ENCODE data around the gene PRPS1. TPM values are rescaled to one million over a fixed set of nuclear protein-coding genes. Genes with fewer than 3 reads are reported as not detected.
"Not testable (repeated sequence)": the region's sequence is repeated elsewhere in the genome, so short reads cannot be mapped to it uniquely, and the experiment has no call there.

Gene PRPS1
- total RNA-seq, 1 donor from 2014 or later = 31.8 TPM

GRCh38 chrX:107667426-107667825, 39.1 kb downstream of the PRPS1 start:
- Mint-ChIP-seq H3K4me3 (ENCODE audit: unreplicated experiment) (no peak overlapping the region), H3K27me3 (ENCODE audit: unreplicated experiment) (no peaks in the 10 kb centered on the region), H3K4me1 (ENCODE audit: low read depth, unreplicated experiment) (no peaks in the 10 kb centered on the region), H3K27ac (ENCODE audit: unreplicated experiment) (no peak overlapping the region), H3K36me3 (ENCODE audit: unreplicated experiment) (no peaks in the 10 kb centered on the region), H3K9me3 (ENCODE audit: unreplicated experiment) (no peaks in the 10 kb centered on the region)
- TF ChIP-seq, protein P1, sequence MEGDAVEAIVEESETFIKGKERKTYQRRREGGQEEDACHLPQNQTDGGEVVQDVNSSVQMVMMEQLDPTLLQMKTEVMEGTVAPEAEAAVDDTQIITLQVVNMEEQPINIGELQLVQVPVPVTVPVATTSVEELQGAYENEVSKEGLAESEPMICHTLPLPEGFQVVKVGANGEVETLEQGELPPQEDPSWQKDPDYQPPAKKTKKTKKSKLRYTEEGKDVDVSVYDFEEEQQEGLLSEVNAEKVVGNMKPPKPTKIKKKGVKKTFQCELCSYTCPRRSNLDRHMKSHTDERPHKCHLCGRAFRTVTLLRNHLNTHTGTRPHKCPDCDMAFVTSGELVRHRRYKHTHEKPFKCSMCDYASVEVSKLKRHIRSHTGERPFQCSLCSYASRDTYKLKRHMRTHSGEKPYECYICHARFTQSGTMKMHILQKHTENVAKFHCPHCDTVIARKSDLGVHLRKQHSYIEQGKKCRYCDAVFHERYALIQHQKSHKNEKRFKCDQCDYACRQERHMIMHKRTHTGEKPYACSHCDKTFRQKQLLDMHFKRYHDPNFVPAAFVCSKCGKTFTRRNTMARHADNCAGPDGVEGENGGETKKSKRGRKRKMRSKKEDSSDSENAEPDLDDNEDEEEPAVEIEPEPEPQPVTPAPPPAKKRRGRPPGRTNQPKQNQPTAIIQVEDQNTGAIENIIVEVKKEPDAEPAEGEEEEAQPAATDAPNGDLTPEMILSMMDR (IDR thresholded peaks at IDR 0.05; ENCODE audit: partially characterized antibody, unreplicated experiment) = no peak
- DNase-seq = no peak

- H3K27ac Mint-ChIP-seq (ENCODE audit: unreplicated experiment); DNase-seq; H3K9me3 Mint-ChIP-seq (ENCODE audit: unreplicated experiment); H3K36me3 Mint-ChIP-seq (ENCODE audit: unreplicated experiment); H3K4me3 Mint-ChIP-seq (ENCODE audit: unreplicated experiment); H3K4me1 Mint-ChIP-seq (ENCODE audit: low read depth, unreplicated experiment); H3K27me3 Mint-ChIP-seq (ENCODE audit: unreplicated experiment): not testable (repeated sequence)
These were observed 40.4 kb downstream of the PRPS1 start for GRCh38 chrX:107668710-107669109.

DNA sequence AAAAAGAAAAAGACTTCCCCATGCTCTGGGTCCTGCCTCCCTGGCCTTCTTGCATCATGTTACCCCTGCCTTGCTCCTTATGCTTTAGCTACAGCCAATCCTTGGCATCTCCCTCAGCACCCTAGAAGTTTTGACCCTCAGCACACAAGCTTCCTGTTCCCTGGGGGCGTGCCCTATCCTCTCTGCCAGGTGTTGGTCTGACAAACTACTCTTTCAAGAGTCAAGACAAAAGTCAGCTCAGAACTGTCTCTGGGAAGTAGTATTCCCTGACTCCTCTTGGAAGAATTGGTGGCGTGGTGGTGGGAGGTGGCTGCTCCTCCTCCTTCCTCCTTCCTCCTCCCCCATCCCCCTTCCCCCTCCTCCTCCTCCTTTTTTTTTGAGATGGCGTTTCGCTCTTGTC, 41.0 kb downstream of the PRPS1 start:
- H3K27ac Mint-ChIP-seq (ENCODE audit: unreplicated experiment) = no peak overlapping the region
- H3K27me3 Mint-ChIP-seq (ENCODE audit: unreplicated experiment) = no peaks in the 10 kb centered on the region
- no peaks in the 10 kb centered on the region for H3K36me3 Mint-ChIP-seq (ENCODE audit: unreplicated experiment)
- peaks cover 4% of the 10 kb centered on the region for H3K4me1 Mint-ChIP-seq (ENCODE audit: low read depth, unreplicated experiment)
- no peak overlapping the region for H3K4me3 Mint-ChIP-seq (ENCODE audit: unreplicated experiment)
- DNase-seq = no peak
- TF ChIP-seq, protein P1 (IDR thresholded peaks at IDR 0.05; ENCODE audit: partially characterized antibody, unreplicated experiment) = no peak
- no peaks in the 10 kb centered on the region for H3K9me3 Mint-ChIP-seq (ENCODE audit: unreplicated experiment)

DNA sequence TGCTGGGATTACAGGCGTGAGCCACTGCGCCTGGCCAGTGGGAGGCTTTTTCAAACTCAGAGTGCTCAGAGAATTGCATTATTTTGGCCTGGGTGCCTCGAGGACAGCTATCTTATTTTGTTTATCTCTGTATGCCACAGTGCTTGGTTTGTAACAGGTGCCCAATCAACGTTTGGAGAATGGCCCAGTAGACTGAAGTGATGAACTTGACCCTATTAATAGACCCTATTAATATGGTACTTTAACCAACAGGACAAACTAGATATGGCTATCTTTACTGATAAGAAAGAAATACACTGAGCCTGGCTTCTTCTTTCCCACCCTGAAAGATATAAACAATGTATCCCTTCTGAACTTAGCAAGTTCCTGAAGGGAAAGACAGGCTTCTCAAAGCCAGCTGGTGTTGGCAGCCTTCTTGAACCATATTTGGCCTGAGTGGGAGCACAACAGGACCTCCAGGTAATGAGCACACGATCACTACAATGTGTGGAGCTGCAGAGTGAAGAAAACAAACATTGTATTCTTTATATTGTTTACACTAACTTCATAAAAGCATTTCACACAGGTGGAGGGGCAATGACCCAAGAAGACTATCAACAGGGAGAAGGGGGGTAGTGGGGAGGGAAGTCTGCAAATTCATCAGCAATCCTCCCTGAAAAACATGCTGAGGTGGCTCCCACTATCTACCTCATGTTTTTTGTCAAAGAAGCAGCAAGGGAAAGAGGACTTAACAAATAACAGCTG, 41.7 kb downstream of the PRPS1 start:
- no peaks in the 10 kb centered on the region for H3K9me3 Mint-ChIP-seq (ENCODE audit: unreplicated experiment)
- no peak overlapping the region for H3K4me3 Mint-ChIP-seq (ENCODE audit: unreplicated experiment)
- DNase-seq = no peak

GRCh38 chrX:107671256-107671655, 42.9 kb downstream of the PRPS1 start:
- not testable (repeated sequence) for H3K4me3 Mint-ChIP-seq (ENCODE audit: unreplicated experiment); H3K9me3 Mint-ChIP-seq (ENCODE audit: unreplicated experiment); H3K27ac Mint-ChIP-seq (ENCODE audit: unreplicated experiment)

More for the DNA sequence above, 41.7 kb downstream of the PRPS1 start:
- Mint-ChIP-seq H3K27me3 (ENCODE audit: unreplicated experiment) (peaks cover 3% of the 10 kb centered on the region), H3K36me3 (ENCODE audit: unreplicated experiment) (no peaks in the 10 kb centered on the region), H3K4me1 (ENCODE audit: low read depth, unreplicated experiment) (peaks cover 9% of the 10 kb centered on the region), H3K27ac (ENCODE audit: unreplicated experiment) (no peak overlapping the region)
- TF ChIP-seq, protein P1 (IDR thresholded peaks at IDR 0.05; ENCODE audit: partially characterized antibody, unreplicated experiment) = no peak

DNA sequence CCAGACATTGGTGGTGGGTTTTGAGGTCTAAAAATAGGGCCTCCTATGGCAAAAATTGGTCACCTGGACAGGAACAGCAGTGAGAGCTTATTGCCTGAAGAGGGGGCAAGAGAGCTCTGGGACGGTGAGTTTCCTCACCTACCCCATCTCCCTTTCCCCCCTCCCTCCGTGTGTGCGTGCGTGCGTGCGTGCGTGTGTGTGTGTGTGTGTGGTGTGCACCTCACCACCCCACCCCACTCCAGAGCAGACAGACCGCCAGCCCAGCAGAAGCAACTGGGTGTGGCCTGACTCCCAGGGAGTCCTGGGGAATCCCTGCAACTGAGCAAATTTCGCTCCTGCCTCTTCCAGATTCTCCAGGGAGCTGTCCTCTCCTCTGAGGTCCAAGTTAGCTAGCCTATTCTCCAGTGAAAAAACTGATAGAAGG, 44.7 kb downstream of the PRPS1 start:
- Mint-ChIP-seq H3K4me1 (ENCODE audit: low read depth, unreplicated experiment) (peaks cover 14% of the 10 kb centered on the region), H3K27me3 (ENCODE audit: unreplicated experiment) (peaks cover 8% of the 10 kb centered on the region), H3K9me3 (ENCODE audit: unreplicated experiment) (no peaks in the 10 kb centered on the region), H3K27ac (ENCODE audit: unreplicated experiment) (no peak overlapping the region), H3K4me3 (ENCODE audit: unreplicated experiment) (no peak overlapping the region), H3K36me3 (ENCODE audit: unreplicated experiment) (no peaks in the 10 kb centered on the region)
- TF ChIP-seq, protein P1 (IDR thresholded peaks at IDR 0.05; ENCODE audit: partially characterized antibody, unreplicated experiment) = peak; percentile 64
- DNase-seq = peak; percentile 56

More at GRCh38 chrX:107671256-107671655, 42.9 kb downstream of the PRPS1 start:
- not testable (repeated sequence) for H3K27me3 Mint-ChIP-seq (ENCODE audit: unreplicated experiment); DNase-seq; H3K36me3 Mint-ChIP-seq (ENCODE audit: unreplicated experiment)
- peaks cover 14% of the 10 kb centered on the region for H3K4me1 Mint-ChIP-seq (ENCODE audit: low read depth, unreplicated experiment)

All from glutamatergic neuron (in vitro differentiated cells).